ENCODE measurements around the gene DNM2. TPM values are rescaled to one million over a fixed set of nuclear protein-coding genes. Genes with fewer than 3 reads are reported as not detected.
A peak's percentile ranks its signal among the peaks of the same experiment; 100 is the strongest.

DNM2 gene
- total and polyA plus RNA-seq, 2 of the 13 experiments (the other 11 are each of a cell fraction or from before 2014, with no cell fraction given), result 41.7 to 59.8 TPM

GRCh38 chr19:10718205-10719196 is 622 bp downstream of the DNM2 start (continued):
- no peak for TF ChIP-seq ZNF564 (CRISPR knock-in tag; IDR thresholded peaks at IDR 0.05)
- TF ChIP-seq NR0B2 (CRISPR knock-in tag; IDR thresholded peaks at IDR 0.05), result peak; percentile 73; the same call in 1 of the 2 replicates
- TF ChIP-seq ZBTB14 (CRISPR knock-in tag; IDR thresholded peaks at IDR 0.05), result peak; percentile 43; the same call in 1 of the 2 replicates
- peak; percentile 24; the same call in 1 of the 2 replicates for TF ChIP-seq ZNF367 (CRISPR knock-in tag; IDR thresholded peaks at IDR 0.05; ENCODE audit: borderline replicate concordance)
- TF ChIP-seq NFE2L2 (IDR thresholded peaks at IDR 0.05; ENCODE audit: low read length), result no peak
- no peak for TF ChIP-seq CBFB (CRISPR knock-in tag; IDR thresholded peaks at IDR 0.05)
- TF ChIP-seq TCF12 (IDR thresholded peaks at IDR 0.05), result no peak
- TF ChIP-seq TCF12 (CRISPR knock-in tag; IDR thresholded peaks at IDR 0.05), result 0 out of 2 replicates have a peak, but pooled peaks have one; percentile 33
- no peak for TF ChIP-seq ZSCAN29 (CRISPR knock-in tag; conservative IDR thresholded peaks at IDR 0.05)
- no peak for TF ChIP-seq DPF2 (CRISPR knock-in tag; IDR thresholded peaks at IDR 0.05; ENCODE audit: borderline replicate concordance, low read depth)
- peak; percentile 75 for TF ChIP-seq ARID4A (CRISPR knock-in tag; IDR thresholded peaks at IDR 0.05; ENCODE audit: borderline replicate concordance)
- no peak for TF ChIP-seq ZNF740 (CRISPR knock-in tag; IDR thresholded peaks at IDR 0.05)
- TF ChIP-seq ZNF274 (CRISPR knock-in tag; IDR thresholded peaks at IDR 0.05), result 0 out of 2 replicates have a peak, but pooled peaks have one; percentile 29
- no peak for TF ChIP-seq ZKSCAN1 (IDR thresholded peaks at IDR 0.05; ENCODE audit: low read length)
- no peak for TF ChIP-seq MXD4 (CRISPR knock-in tag; IDR thresholded peaks at IDR 0.05)
- peak; percentile 100 for TF ChIP-seq HNRNPLL (IDR thresholded peaks at IDR 0.05; ENCODE audit: low read depth, low read length, poor library complexity, severe bottlenecking)
- TF ChIP-seq ZSCAN9 (CRISPR knock-in tag; IDR thresholded peaks at IDR 0.05; ENCODE audit: borderline replicate concordance), result no peak
- TF ChIP-seq RELA (CRISPR knock-in tag; IDR thresholded peaks at IDR 0.05), result no peak
- no peak for TF ChIP-seq ZNF652 (CRISPR knock-in tag; IDR thresholded peaks at IDR 0.05; ENCODE audit: borderline replicate concordance, low read depth)
- TF ChIP-seq ZBTB46 (CRISPR knock-in tag; IDR thresholded peaks at IDR 0.05; ENCODE audit: borderline replicate concordance), result no peak
- TF ChIP-seq EEA1 (CRISPR knock-in tag; IDR thresholded peaks at IDR 0.05; ENCODE audit: borderline replicate concordance), result no peak
- no peak for TF ChIP-seq ZNF263 (CRISPR knock-in tag; IDR thresholded peaks at IDR 0.05)

All from HepG2 (cell line).